Measurements from ENCODE around the gene TMEM179.
A peak's percentile ranks its signal among the peaks of the same experiment; 100 is the strongest.

The TMEM179 gene

GRCh38 chr14:104567141-104567956 is 37.2 kb downstream of the TMEM179 start:
- DNase-seq: no peak

- DNase-seq: no peak
Measured at GRCh38 chr14:104564744-104565679, 39.6 kb downstream of the TMEM179 start.

DNA sequence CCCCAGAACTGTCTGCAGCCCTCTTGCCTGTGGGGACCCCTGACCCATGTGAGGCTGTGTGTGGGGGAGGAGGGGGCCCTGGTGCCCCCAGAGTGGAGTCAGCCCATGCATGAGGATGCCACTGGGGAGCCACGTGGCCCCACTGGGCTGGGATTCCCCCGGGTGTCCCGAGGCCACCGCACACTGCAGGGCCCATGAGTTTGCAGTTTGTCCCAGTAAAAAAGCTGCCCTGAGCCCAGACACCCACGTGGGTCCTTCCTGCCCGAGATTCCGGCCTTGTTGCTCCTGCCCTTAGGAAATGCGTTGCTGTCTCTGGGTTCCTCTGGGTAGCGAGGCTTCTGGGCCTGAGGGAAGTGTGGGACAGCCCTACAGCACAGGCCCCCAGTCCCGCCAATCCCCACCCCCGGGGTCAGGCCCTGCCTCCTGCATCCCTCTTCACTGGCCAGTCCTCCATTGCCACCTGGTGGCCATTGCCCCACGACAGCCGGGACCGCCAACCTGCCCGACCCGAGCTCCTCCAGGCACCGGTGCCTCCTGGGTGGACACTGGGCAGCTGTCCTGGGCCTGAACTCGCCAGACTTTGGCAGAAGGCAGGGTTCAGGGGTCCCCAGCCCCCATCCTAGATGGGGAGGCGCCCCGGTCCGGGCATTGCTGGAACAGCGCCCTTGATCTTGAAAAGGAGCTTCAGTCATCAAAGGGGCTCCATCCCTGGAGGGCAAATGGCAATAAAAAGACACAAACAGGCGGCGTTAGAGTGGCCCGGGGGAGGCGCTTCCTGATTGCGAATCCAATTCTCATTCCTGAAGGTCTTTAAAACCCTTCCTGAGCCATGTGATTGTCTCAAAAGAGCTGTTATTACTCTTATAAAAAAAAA is 40.6 kb downstream of the TMEM179 start:
- peak; percentile 23 to 34 for DNase-seq

- DNase-seq: no peak
Measured at GRCh38 chr14:104563191-104563741, 41.3 kb downstream of the TMEM179 start.

GRCh38 chr14:104562606-104563005 is 42.0 kb downstream of the TMEM179 start:
- DNase-seq: no peak

DNA sequence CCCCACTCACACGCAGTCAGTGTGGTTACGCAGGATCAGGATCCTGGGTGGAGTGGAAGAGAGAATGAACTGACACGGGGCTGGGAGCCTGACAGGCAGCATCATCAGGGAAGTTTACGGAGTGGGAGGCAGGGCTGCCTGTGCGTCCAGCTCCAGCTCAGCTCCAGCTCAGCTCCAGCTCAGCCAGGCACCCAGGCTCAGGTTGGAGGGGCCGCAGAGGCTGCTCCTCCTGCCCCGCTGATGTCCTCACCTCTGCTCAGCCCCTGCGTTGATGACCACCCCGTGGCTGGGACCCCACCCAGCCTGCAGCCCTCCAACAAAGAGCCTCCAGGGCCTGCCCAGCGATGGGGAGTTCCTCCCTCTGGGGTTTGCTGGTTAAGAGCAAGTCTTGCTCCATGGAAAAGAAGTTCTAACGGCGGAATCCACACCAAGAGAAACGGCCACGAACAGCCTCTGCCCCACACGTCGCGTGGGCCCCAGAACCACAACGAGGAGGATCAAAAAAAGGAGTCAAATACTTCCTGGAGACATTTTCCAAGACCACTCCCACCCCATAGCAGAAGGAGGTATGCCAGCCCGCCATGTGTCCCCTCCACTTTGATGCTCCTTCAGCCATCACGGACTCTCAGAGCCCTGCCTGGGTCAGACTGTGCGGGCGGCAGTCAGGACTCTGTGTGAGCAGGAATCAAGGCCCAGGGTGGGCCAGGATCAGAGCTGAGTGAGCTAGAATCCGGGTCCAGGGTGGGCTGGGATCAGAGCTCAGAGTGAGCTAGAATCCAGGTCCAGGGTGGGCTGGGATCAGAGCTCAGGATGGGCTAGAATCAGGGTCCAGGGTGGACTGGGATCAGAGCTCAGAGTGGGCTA is 42.7 kb downstream of the TMEM179 start:
- DNase-seq: no peak

- no peak for DNase-seq
Measured at GRCh38 chr14:104561124-104561557, 43.4 kb downstream of the TMEM179 start.

GRCh38 chr14:104560586-104560945 is 44.0 kb downstream of the TMEM179 start:
- no peak for DNase-seq

- no peak for DNase-seq
Measured at GRCh38 chr14:104559804-104560585, 44.6 kb downstream of the TMEM179 start.

DNA sequence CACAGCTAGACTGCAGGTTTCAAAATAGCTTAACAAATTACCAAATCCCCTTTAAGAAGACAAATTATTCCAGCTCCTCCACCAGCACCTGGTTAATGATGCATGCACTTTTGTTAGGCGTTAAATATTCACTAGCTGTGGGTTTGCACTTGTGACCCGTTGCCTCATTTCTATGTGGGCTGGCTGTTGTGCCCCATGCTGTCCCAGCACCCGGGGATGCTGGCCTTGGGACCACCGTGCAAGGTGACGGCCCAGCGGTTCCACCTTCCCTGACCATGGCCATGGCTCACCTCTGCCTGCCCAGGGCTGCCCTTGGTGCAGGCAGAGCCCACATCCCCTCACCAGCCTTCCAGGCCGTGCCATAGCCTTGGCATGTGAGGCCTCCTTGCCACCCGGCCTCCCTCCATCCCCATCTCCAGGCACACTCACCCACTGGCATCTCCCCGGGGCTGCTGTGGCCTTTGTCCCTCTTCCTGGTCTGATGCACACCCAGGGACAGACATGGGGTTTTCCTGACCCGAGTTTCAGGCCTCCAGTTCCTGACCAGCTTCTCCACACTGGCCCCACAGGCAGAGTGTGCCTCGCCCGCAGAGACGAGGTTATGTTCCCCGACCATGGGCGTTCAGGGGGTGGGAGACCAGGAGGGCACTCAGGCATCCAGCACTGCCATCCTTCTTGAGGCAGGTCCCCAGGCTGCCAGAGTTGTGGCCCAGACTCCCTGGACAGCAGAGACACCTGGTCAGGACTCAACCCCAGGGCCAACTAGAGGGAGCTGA is 45.4 kb downstream of the TMEM179 start:
- DNase-seq: no peak

GRCh38 chr14:104558231-104559027 is 46.1 kb downstream of the TMEM179 start:
- no peak for DNase-seq

DNA sequence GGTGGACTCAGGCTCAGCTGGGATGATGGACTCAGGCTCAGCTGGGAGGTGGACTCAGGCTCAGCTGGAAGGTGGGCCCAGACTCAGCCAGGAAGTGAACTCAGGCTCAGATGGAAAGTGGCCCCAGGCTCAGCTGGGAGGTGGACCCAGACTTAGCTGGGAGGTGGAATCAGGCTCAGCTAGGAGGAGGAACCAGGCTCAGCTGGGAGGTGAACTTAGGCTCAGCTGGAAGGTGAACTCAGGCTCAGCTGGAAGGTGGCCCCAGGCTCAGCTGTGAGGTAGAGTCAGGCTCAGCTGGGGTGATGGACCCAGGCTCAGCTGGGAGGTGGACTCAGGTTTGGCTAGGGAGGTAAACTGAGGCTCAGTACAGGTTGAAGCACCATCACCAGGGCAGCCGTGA is 46.8 kb downstream of the TMEM179 start:
- DNase-seq: no peak

DNA sequence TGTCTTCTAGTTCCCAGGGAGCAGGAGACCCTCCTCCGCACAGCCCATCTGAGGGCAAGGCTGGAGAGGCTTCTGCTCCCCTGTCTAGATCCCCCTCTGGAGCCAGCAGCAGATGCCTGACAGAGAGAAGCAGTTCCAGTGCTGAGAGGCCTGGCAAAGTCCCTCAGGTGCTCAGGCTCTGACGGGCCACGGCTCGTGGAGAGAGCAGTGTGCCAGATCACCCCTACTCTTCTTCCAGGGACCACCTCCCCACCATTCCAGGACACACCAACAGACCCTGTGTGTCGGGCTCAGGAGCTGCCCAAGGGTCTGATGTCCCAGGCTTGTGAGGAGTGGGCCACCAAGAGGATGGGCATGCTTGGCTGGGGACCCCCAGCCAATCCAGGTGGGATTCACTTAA is 47.5 kb downstream of the TMEM179 start:
- no peak for DNase-seq

GRCh38 chr14:104556256-104557021 is 48.1 kb downstream of the TMEM179 start:
- DNase-seq: no peak

GRCh38 chr14:104555430-104556255 is 48.9 kb downstream of the TMEM179 start:
- no peak for DNase-seq

DNA sequence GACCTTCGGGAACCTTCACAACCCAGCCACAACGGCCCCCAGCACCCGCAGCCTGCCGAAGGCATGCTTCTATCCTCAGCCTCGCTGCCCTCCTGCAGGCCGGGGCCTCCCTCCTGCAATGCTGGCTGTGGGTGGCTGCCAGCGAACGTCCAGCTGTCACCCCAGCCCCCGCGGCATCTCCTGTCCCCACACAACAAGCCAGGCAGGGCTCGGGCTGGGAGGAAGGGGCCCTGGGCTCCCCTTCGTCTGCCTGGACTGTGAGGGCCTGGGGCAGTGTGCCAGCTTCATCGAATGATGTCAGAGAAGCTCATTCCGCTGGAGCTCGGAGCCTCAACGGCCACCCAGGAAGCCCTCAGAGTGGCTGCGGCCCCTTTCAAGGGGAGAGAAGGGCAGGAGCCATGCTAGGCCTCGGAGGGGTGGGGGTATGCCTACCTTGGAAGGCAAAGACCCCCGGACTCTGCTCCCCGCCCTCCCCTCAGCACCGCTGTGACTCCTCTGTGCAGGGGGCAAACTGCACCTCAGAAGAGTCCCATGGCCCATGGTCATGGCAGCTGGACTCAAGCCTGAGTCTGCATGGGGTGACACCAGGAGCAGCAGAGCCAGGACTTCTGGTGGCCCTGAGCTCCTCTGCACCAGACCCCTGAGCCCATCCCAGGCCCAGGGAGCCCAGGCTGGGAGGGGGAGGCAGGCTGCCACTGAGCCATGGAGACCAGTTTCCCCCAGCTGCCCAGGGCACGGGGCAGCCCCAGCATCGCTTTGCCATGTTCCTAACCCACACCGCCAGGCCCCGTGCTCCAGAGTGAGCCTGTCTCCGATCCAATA is 49.8 kb downstream of the TMEM179 start:
- DNase-seq: no peak
